ENCODE data around the gene DNAJC7. TPM values are rescaled to one million over a fixed set of nuclear protein-coding genes. Genes with fewer than 3 reads are reported as not detected.

Gene DNAJC7
- total and polyA plus RNA-seq, 8 donors: 62.1 to 161 (median 137) TPM

- no peak overlapping the region for H3K4me3 ChIP-seq
- ATAC-seq: no peak
- no peak overlapping the region for H3K27ac ChIP-seq
- DNase-seq: no peak
- TF ChIP-seq CTCF (IDR thresholded peaks at IDR 0.05): no peak
- peaks cover 0 to 4% of the 10 kb centered on the region in 2 donors for H3K4me1 ChIP-seq
- H3K27me3 ChIP-seq: no peaks in the 10 kb centered on the region
- no peaks in the 10 kb centered on the region for H3K9me3 ChIP-seq
- peaks cover 0 to 100% of the 10 kb centered on the region in 2 donors for H3K36me3 ChIP-seq
- intact Hi-C loops (cut with DNase I): no loop called here
These were observed 24.7 kb downstream of the DNAJC7 start for GRCh38 chr17:41992576-41992975.

- Histone ChIP-seq H3K4me3 (no peak overlapping the region), H3K36me3 (peaks cover 0 to 100% of the 10 kb centered on the region in 2 donors), H3K4me1 (peaks cover 0 to 4% of the 10 kb centered on the region in 2 donors), H3K27ac (no peak overlapping the region), H3K27me3 (no peaks in the 10 kb centered on the region), H3K9me3 (no peaks in the 10 kb centered on the region)
- no peak for TF ChIP-seq CTCF (IDR thresholded peaks at IDR 0.05)
- no peak for ATAC-seq
- intact Hi-C loops (cut with DNase I): no loop called here
- DNase-seq: peak in 1 of 4 donors; percentile 2
These were observed 27.4 kb downstream of the DNAJC7 start for GRCh38 chr17:41989702-41990419.

- H3K36me3 ChIP-seq: peaks cover 0 to 100% of the 10 kb centered on the region in 2 donors
- no peaks in the 10 kb centered on the region for H3K27me3 ChIP-seq
- intact Hi-C loops (cut with DNase I): no loop called here
- H3K4me1 ChIP-seq: peaks cover 0 to 4% of the 10 kb centered on the region in 2 donors
- H3K4me3 ChIP-seq: no peak overlapping the region
- no peak overlapping the region for H3K27ac ChIP-seq
- DNase-seq: no peak
- no peak for TF ChIP-seq CTCF (IDR thresholded peaks at IDR 0.05)
- no peak for ATAC-seq
- no peaks in the 10 kb centered on the region for H3K9me3 ChIP-seq
These were observed 28.8 kb downstream of the DNAJC7 start for GRCh38 chr17:41988418-41988817.

- Histone ChIP-seq H3K36me3 (peaks cover 0 to 100% of the 10 kb centered on the region in 2 donors), H3K4me3 (no peak overlapping the region), H3K4me1 (peaks cover 0 to 4% of the 10 kb centered on the region in 2 donors), H3K27ac (no peak overlapping the region), H3K9me3 (no peaks in the 10 kb centered on the region), H3K27me3 (no peaks in the 10 kb centered on the region)
- intact Hi-C loops (cut with DNase I): no loop called here
- DNase-seq: no peak
- no peak for TF ChIP-seq CTCF (IDR thresholded peaks at IDR 0.05)
- ATAC-seq: peak; percentile 41
These were observed 29.6 kb downstream of the DNAJC7 start for GRCh38 chr17:41987642-41988041.

GRCh38 chr17:41986634-41987033, 30.6 kb downstream of the DNAJC7 start:
- H3K9me3 ChIP-seq: no peaks in the 10 kb centered on the region
- peaks cover 0 to 100% of the 10 kb centered on the region in 2 donors for H3K36me3 ChIP-seq
- no peak overlapping the region for H3K4me3 ChIP-seq
- no peak for TF ChIP-seq CTCF (IDR thresholded peaks at IDR 0.05)
- ATAC-seq: no peak
- H3K27ac ChIP-seq: no peak overlapping the region
- H3K27me3 ChIP-seq: no peaks in the 10 kb centered on the region
- peaks cover 0 to 4% of the 10 kb centered on the region in 2 donors for H3K4me1 ChIP-seq
- DNase-seq: no peak
- intact Hi-C loops (cut with DNase I): no loop called here
